HCT116 (cell line): ENCODE measurements around the gene INCA1.

Source experiments
- CEBPB ChIP-seq: IDR thresholded peaks from 2 replicates; pipeline ENCODE4 v1.6.1; 2012; ENCODE audit warnings: low read depth
- CTCF ChIP-seq, 3 experiments: fragments of 200-600 bp in 1 of 3; sonication (generic) in 1 of 3; IDR thresholded peaks in 2 of 3; conservative IDR thresholded peaks in 1 of 3; 2 replicates each; pipeline ENCODE4 v1.5.1; 2012 to 2017; ENCODE audit warnings: low read depth in 2 of 3, low read length in 2 of 3, antibody characterized with exemption in 1 of 3, borderline replicate concordance in 1 of 3, control low read depth in 1 of 3, mild to moderate bottlenecking in 1 of 3, mixed read lengths in 1 of 3, mixed run types in 1 of 3, moderate library complexity in 1 of 3; ENCODE audit not compliant: insufficient read depth in 1 of 3
- FOSL1 ChIP-seq: IDR thresholded peaks from 2 replicates; pipeline ENCODE4 v1.6.1; 2012; ENCODE audit warnings: low read depth
- JUND ChIP-seq: IDR thresholded peaks from 2 replicates; pipeline ENCODE4 v1.6.1; 2012
- MAX ChIP-seq: IDR thresholded peaks from 2 replicates; pipeline ENCODE4 v1.6.1; 2012
- POLR2A ChIP-seq: IDR thresholded peaks from 2 replicates; pipeline ENCODE4 v1.7.0; 2011; ENCODE audit warnings: borderline replicate concordance; ENCODE audit not compliant: insufficient read depth, insufficient read length; ENCODE audit errors: extremely low read depth
- SIN3A ChIP-seq: IDR thresholded peaks from 2 replicates; pipeline ENCODE4 v1.6.1; 2012; ENCODE audit warnings: low read depth
- YY1 ChIP-seq: IDR thresholded peaks from 2 replicates; pipeline ENCODE4 v1.6.1; 2011; ENCODE audit warnings: low read length, low read depth, moderate library complexity, mild to moderate bottlenecking; ENCODE audit not compliant: insufficient replicate concordance; ENCODE audit errors: extremely low read depth
- ZFX ChIP-seq: fragments of 450-650 bp; IDR thresholded peaks from 2 replicates; pipeline ENCODE4 v1.6.1; 2017
- ZNF274 ChIP-seq: fragments of 200-500 bp; sonication (Bioruptor generic); IDR thresholded peaks from 2 replicates; pipeline ENCODE4 v1.6.1; 2014; ENCODE audit warnings: mild to moderate bottlenecking, low read depth, low read length, inconsistent platforms
- TF ChIP-seq, protein P1 (sequence below): IDR thresholded peaks from 2 replicates; pipeline ENCODE4 v1.6.1; 2011; ENCODE audit warnings: mild to moderate bottlenecking, low read length, moderate library complexity; ENCODE audit not compliant: insufficient replicate concordance; ENCODE audit errors: extremely low read depth

DNA sequence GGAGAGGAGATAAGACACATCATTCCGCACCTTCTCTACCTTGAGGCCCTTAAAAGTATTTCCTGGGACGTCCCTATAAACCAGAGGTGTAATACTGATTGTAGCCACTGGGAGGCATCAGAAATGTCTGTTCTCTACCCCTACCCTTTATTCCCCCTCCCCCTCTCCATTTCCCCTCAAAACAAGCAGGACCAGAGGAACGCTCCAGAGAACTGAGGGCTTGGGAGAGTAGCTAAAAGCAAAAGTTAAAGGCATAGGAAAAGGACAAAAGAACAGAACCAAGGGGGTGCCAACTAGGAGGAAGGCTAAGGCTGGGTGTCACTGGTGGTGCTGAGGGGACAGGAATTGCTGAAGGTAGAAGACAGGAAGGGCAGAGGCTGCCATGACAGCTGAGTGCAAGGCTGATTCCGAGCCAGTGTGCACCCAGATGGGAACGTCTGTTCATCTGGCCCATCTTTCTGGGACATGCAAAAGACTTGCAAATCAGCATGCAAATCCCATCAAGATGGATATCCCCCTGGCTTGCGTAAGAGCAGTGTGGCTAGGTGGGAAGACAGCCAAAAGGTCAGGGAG, 16.6 kb downstream of the INCA1 start:
- no peak for TF ChIP-seq ZFX
- peak; percentile 58 to 73 (median 65); a peak in 5 of 6 replicates for TF ChIP-seq CTCF (IDR thresholded peaks at IDR 0.05 in 2 of 3, conservative IDR thresholded peaks at IDR 0.05 in 1 of 3; ENCODE audit: borderline replicate concordance in 1 of 3, insufficient read depth in 1 of 3, low read depth in 2 of 3, low read length in 2 of 3)
- no peak for TF ChIP-seq POLR2A
- TF ChIP-seq JUND: no peak
- TF ChIP-seq ZNF274: no peak
- TF ChIP-seq, protein P1, sequence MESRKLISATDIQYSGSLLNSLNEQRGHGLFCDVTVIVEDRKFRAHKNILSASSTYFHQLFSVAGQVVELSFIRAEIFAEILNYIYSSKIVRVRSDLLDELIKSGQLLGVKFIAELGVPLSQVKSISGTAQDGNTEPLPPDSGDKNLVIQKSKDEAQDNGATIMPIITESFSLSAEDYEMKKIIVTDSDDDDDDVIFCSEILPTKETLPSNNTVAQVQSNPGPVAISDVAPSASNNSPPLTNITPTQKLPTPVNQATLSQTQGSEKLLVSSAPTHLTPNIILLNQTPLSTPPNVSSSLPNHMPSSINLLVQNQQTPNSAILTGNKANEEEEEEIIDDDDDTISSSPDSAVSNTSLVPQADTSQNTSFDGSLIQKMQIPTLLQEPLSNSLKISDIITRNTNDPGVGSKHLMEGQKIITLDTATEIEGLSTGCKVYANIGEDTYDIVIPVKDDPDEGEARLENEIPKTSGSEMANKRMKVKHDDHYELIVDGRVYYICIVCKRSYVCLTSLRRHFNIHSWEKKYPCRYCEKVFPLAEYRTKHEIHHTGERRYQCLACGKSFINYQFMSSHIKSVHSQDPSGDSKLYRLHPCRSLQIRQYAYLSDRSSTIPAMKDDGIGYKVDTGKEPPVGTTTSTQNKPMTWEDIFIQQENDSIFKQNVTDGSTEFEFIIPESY: no peak
- no peak for TF ChIP-seq SIN3A
- no peak for TF ChIP-seq CEBPB
- no peak for TF ChIP-seq YY1
- no peak for TF ChIP-seq FOSL1
- no peak for TF ChIP-seq MAX
